DLD1 (cell line): Measurements from ENCODE around the gene STMN3.

ENCODE experiments used
- in situ Hi-C: cut with HindIII; loops from 2 replicates; pipeline ENCODE4 v1.10.0; 2017; ENCODE audit warnings: low sequenced_read_pairs

The STMN3 gene

DNA sequence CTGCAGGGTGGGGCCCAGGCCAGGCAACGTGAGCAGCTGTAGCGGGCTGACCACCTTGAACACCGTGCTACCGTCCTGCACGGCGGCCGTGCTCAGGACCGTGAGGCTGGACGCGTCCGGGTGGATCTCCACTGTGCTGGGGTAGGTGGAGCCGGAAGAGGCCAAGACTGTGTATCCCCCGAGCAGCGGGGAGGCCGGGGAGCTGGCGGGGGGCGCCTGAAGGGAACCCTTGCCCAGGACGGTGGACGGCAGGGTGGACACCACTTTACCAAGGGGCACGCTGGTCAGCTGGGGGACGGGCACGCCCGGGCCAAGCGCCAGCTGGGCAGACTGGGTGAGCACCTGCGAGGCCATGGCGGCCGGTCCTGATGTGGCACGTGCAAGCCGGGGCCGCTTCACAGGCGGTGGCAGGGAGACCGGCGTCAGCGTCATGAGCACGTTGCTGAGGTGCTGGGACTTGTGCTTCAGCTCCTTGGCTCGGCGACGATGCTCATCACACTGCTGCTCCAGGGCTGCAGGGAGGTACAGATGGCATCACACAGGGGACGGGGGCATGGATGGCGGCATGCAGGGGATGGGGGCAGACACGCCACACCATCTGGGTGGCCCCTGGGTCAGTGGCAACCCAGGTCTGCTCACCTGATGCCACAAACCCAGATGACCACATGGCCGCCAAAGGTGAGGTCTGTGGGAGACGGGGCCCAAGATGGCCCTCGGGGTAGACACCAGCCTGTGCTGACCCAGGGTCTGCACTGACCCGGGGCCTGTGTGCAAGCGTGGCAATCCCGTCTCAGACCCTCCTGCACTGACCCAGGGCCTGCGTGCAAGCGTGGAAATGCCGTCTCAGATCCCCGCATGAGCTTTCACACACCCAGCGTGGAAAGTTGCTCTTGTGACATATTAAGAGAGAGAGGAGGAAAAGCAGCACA, 62.7 kb downstream of the STMN3 start:
- in situ Hi-C loops = no loop called here
